SU-DHL-6 (cell line): ENCODE data around the gene LCOR.

Experiments used
- H2AFZ ChIP-seq: fragments of 200-600 bp; sonication (generic); 2 replicates; pipeline ENCODE4 v1.6.1; 2014; ENCODE audit warnings: low read depth, mild to moderate bottlenecking, moderate library complexity, mixed read lengths, antibody characterized with exemption, low read length; ENCODE audit not compliant: severe bottlenecking
- H3F3A ChIP-seq: fragments of 200-600 bp; shearing (Covaris generic); 2 replicates; pipeline ENCODE4 v1.6.0; 2016; ENCODE audit warnings: antibody characterized with exemption, mild to moderate bottlenecking; ENCODE audit not compliant: insufficient read depth
- H3K27ac ChIP-seq: fragments of 200-600 bp; sonication (generic); 2 replicates; pipeline ENCODE4 v1.5.1; 2016; ENCODE audit warnings: low read depth, mild to moderate bottlenecking, low read length, moderate library complexity, mixed read lengths
- H3K27me3 ChIP-seq: fragments of 200-600 bp; sonication (generic), shearing (Covaris generic); 2 replicates; pipeline ENCODE4 v1.6.0; 2014; ENCODE audit warnings: mild to moderate bottlenecking, low read length
- H3K36me3 ChIP-seq: fragments of 200-600 bp; sonication (generic); 2 replicates; pipeline ENCODE4 v1.6.1; 2014; ENCODE audit warnings: mild to moderate bottlenecking, low read length, mixed read lengths
- H3K4me2 ChIP-seq: fragments of 300-600, 200-600 bp; shearing (Covaris generic), sonication (generic); 2 replicates; pipeline ENCODE4 v1.6.0; 2014; ENCODE audit warnings: low read length, low read depth, mild to moderate bottlenecking; ENCODE audit not compliant: poor library complexity, severe bottlenecking
- H3K4me3 ChIP-seq: fragments of 200-600 bp; sonication (generic); 2 replicates; pipeline ENCODE4 v1.5.1; 2014; ENCODE audit warnings: antibody characterized with exemption, low read length, mild to moderate bottlenecking, mixed read lengths; ENCODE audit not compliant: insufficient read depth, poor library complexity, severe bottlenecking
- H3K79me2 ChIP-seq: fragments of 200-600 bp; sonication (generic); 2 replicates; pipeline ENCODE4 v1.6.1; 2014; ENCODE audit warnings: mild to moderate bottlenecking, low read length, moderate library complexity; ENCODE audit not compliant: insufficient read depth
- H3K9ac ChIP-seq: fragments of 200-600 bp; sonication (generic); 2 replicates; pipeline ENCODE4 v1.7.0; 2014; ENCODE audit warnings: mild to moderate bottlenecking, low read length
- H3K9me2 ChIP-seq: fragments of 200-600 bp; sonication (generic); replicated peaks from 2 replicates; pipeline ENCODE4 v1.6.1; 2014; ENCODE audit warnings: low read length; ENCODE audit not compliant: insufficient read depth
- H3K9me3 ChIP-seq: fragments of 200-600 bp; sonication (generic); 2 replicates; pipeline ENCODE4 v1.6.1; 2014; ENCODE audit warnings: low read length, mixed read lengths; ENCODE audit not compliant: insufficient read depth
- H4K20me1 ChIP-seq: fragments of 200-600 bp; sonication (generic); 2 replicates; pipeline ENCODE4 v1.6.1; 2014; ENCODE audit warnings: low read depth, mild to moderate bottlenecking, antibody characterized with exemption, low read length, moderate library complexity, mixed read lengths
- CTCF ChIP-seq: fragments of 200-600 bp; sonication (generic); IDR thresholded peaks from one replicate; pipeline ENCODE4 v1.5.1; 2017; ENCODE audit warnings: antibody characterized with exemption, mild to moderate bottlenecking, low read length, moderate library complexity; ENCODE audit not compliant: insufficient read depth, poor library complexity, severe bottlenecking
- EZH2phosphoT487 ChIP-seq: fragments of 200-600 bp; sonication (generic), shearing (Covaris generic); conservative IDR thresholded peaks from 2 replicates; pipeline ENCODE4 v1.6.1; 2018; ENCODE audit warnings: mild to moderate bottlenecking, antibody characterized with exemption, low read length, moderate library complexity, mixed read lengths

LCOR gene

DNA sequence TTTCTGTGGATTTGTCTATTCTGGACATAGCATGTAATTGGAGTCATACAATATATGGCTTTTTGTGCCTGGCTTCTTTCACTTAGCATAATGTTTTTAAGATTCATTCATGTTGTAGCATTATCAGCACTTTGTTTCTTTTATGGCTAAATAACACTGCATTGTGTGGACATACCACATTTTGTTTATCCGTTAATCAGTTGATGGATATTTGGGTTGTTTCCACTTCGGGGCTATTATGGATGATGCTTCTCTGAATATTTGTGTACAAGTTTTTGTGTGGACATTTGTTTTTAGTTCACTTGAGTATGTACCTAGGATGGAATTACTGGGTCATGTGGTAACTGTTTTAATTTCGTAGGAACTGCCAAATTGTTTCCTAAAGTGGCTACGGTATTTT lies 6.4 kb downstream of the LCOR start:
- peaks cover 63% of the 10 kb centered on the region for H4K20me1 ChIP-seq
- H3K27ac ChIP-seq, result no peak overlapping the region
- H2AFZ ChIP-seq, result no peak overlapping the region
- H3K9ac ChIP-seq, result no peak overlapping the region
- TF ChIP-seq CTCF (no peak), EZH2phosphoT487 (no peak)
- H3K9me2 ChIP-seq, result no peaks in the 10 kb centered on the region
- peak overlapping the region; percentile 5 for H3K4me2 ChIP-seq
- no peaks in the 10 kb centered on the region for H3K9me3 ChIP-seq
- peaks cover 100% of the 10 kb centered on the region for H3K79me2 ChIP-seq
- H3K36me3 ChIP-seq, result no peaks in the 10 kb centered on the region
- H3K27me3 ChIP-seq, result no peaks in the 10 kb centered on the region
- no peak overlapping the region for H3K4me3 ChIP-seq
- H3F3A ChIP-seq, result no peaks in the 10 kb centered on the region; the same call in 1 of the 2 replicates

DNA sequence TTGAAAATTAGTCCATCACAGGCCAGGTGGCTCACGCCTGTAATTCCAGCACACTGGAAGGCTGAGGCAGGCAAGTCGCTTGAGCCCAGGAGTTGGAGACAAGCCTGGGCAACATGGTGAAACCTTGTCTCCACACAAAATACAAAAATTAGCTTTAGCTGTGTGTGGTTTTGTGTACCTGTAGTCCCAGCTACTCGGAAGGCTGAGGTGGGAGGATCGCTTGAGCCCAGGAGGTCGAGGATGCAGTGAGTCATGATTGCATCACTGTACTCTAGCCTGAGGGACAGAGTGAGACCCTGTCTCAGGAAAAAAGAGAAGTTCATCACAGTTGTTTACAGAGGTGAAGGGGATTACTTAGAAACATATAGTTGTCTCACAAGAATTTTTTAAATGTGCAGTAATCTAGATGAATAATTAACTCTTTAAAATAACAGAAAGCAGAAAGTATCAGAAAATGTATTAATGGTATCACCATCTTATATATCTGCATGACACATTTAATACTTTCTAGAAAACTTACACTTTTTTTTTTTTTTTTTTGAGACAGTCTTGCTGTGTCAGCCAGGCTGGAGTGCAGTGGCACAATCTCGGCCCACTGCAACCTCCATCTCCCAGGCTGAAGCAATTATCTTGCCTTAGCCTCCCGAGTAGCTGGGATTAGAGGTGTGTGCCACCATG lies 8.9 kb downstream of the LCOR start:
- no peaks in the 10 kb centered on the region; the same call in 1 of the 2 replicates for H3F3A ChIP-seq
- no peak overlapping the region for H3K9ac ChIP-seq
- no peaks in the 10 kb centered on the region for H3K9me2 ChIP-seq
- H3K27ac ChIP-seq, result no peak overlapping the region
- H3K27me3 ChIP-seq, result no peaks in the 10 kb centered on the region
- no peaks in the 10 kb centered on the region for H3K36me3 ChIP-seq
- H3K4me3 ChIP-seq, result no peak overlapping the region
- no peak for TF ChIP-seq EZH2phosphoT487
- TF ChIP-seq CTCF, result no peak
- no peaks in the 10 kb centered on the region for H3K9me3 ChIP-seq
- H4K20me1 ChIP-seq, result peaks cover 46% of the 10 kb centered on the region
- no peak overlapping the region for H2AFZ ChIP-seq
- no peak overlapping the region for H3K4me2 ChIP-seq
- peaks cover 98% of the 10 kb centered on the region for H3K79me2 ChIP-seq

- Histone ChIP-seq H3K79me2 (peaks cover 97% of the 10 kb centered on the region), H2AFZ (no peak overlapping the region), H3K4me3 (no peak overlapping the region), H3K9me3 (no peaks in the 10 kb centered on the region), H3K9ac (no peak overlapping the region), H3K9me2 (no peaks in the 10 kb centered on the region), H3F3A (peaks cover 2% of the 10 kb centered on the region; the same call in 1 of the 2 replicates), H3K36me3 (no peaks in the 10 kb centered on the region), H4K20me1 (peaks cover 38% of the 10 kb centered on the region), H3K27me3 (no peaks in the 10 kb centered on the region), H3K27ac (no peak overlapping the region), H3K4me2 (no peak overlapping the region)
- TF ChIP-seq EZH2phosphoT487 (no peak), CTCF (no peak)
These were observed 11.0 kb downstream of the LCOR start for GRCh38 chr10:96842896-96843723.
